ENCODE data around the gene CIAO3. TPM values are rescaled to one million over a fixed set of nuclear protein-coding genes. Genes with fewer than 3 reads are reported as not detected.

CIAO3 gene
- total RNA-seq, 2 donors from 2014 or later = 23.3 to 25.5 TPM

DNA sequence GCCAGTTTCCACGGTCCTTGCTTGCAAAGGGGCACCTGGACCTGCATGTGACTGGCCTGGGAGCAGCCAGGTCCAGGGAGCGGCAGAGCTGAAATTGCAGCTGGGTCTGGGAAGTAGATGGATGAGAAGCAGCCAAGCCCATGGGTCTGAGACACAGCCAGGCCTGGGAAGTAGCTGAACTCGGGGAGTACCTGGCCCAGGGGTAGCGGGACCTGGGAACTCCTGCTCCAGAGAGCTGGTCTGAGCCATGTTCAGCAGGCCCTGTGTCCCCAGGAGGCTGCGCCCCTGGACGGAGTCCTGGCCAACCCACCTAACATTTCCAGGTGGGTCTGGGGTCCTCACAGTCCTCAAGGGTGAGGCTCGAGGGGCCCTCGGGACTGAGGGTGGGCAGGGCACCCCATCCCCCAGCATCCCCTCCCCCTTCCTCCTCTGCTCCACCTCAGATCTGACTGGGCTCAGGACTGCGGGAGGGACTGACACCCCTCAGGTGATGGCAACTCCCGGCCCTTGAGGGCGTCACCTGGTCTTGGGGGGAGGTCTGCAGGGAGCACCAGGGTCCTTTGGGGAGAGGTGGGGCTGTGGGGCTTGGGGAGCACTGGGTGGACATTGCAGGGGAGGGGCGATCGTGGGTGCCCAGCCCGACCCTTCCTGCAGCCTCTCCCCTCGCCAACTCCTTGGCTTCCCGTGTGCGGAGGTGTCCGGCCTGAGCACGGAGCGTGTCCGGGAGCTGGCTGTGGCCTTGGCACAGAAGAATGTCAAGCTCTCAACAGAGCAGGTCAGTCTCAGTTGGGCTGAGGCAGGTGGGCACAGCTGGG is 22.8 kb upstream of the CIAO3 start:
- Histone ChIP-seq H3K9me3 (no peaks in the 10 kb centered on the region), H3K27me3 (no peaks in the 10 kb centered on the region), H3K36me3 (no peaks in the 10 kb centered on the region), H3K4me3 (no peak overlapping the region), H3K4me1 (no peaks in the 10 kb centered on the region), H3K27ac (no peak overlapping the region)
- no peak for DNase-seq (ENCODE audit: low spot score)
- TF ChIP-seq, protein P1, sequence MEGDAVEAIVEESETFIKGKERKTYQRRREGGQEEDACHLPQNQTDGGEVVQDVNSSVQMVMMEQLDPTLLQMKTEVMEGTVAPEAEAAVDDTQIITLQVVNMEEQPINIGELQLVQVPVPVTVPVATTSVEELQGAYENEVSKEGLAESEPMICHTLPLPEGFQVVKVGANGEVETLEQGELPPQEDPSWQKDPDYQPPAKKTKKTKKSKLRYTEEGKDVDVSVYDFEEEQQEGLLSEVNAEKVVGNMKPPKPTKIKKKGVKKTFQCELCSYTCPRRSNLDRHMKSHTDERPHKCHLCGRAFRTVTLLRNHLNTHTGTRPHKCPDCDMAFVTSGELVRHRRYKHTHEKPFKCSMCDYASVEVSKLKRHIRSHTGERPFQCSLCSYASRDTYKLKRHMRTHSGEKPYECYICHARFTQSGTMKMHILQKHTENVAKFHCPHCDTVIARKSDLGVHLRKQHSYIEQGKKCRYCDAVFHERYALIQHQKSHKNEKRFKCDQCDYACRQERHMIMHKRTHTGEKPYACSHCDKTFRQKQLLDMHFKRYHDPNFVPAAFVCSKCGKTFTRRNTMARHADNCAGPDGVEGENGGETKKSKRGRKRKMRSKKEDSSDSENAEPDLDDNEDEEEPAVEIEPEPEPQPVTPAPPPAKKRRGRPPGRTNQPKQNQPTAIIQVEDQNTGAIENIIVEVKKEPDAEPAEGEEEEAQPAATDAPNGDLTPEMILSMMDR (IDR thresholded peaks at IDR 0.05) = no peak

- Histone ChIP-seq H3K27me3 (no peaks in the 10 kb centered on the region), H3K9me3 (no peaks in the 10 kb centered on the region), H3K4me3 (no peak overlapping the region), H3K4me1 (no peaks in the 10 kb centered on the region), H3K36me3 (no peaks in the 10 kb centered on the region), H3K27ac (no peak overlapping the region)
- DNase-seq (ENCODE audit: low spot score) = no peak
- TF ChIP-seq, protein P1 (IDR thresholded peaks at IDR 0.05) = no peak
Measured at GRCh38 chr16:762595-763268, 21.9 kb upstream of the CIAO3 start.

DNA sequence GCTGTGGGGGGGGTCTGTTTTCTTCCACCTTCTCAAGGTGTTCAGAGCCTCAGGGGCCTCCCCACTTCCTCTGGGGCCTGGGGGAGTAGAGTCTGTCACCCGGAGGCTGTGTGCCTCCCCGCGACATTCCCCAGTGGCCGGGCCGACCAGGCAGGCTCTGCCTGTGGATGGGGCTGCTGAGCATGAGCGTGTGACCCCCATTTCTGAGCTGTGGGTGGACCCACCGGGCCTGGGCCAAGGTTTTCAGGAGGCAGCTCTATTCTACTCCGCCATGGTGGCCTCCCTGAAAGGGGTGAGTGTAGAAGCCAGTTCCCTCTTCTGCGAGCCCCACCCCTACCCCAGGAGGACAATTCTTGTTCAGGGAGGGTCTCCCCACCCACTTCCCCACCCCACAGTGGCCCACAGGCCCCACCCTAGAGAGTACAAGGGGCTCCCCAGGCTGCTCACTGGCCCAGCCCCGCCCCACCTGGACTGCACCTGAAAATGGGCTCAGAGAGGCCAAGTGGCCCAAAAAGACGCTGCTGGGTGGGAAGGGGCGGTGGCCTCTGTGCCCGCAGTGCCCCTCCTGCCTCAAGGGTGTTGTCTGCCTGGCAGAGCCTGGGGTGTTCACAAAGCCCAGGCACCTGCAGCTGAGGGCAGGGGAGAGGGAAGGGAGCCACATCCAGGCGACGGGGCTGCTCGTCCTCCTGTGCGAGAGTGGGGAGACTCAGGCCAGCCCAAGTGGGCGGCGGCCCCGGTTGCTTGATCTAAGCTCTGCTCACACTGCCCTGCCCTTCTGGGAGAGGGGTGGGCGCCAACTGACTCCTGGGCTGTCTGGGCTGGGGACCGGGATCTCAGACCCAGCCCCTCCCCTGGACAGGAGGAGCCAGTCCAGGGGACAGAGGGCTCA is 21.1 kb upstream of the CIAO3 start:
- Histone ChIP-seq H3K4me3 (no peak overlapping the region), H3K27ac (no peak overlapping the region), H3K36me3 (no peaks in the 10 kb centered on the region), H3K9me3 (no peaks in the 10 kb centered on the region), H3K4me1 (no peaks in the 10 kb centered on the region), H3K27me3 (no peaks in the 10 kb centered on the region)
- TF ChIP-seq, protein P1 (IDR thresholded peaks at IDR 0.05) = no peak
- DNase-seq (ENCODE audit: low spot score) = no peak

GRCh38 chr16:760545-761343 is 19.9 kb upstream of the CIAO3 start, which contains the start of gene MSLN:
Gene MSLN (plus strand): TSS chr16:760734. CDS start chr16:762681, 1,947 bp downstream.
- no peak within 1 kb of the TSS for H3K27ac ChIP-seq
- TF ChIP-seq, protein P1 (IDR thresholded peaks at IDR 0.05) = no peak
- DNase-seq (ENCODE audit: low spot score) = no peak
- H3K27me3 ChIP-seq = no peaks in the 10 kb centered on the region
- H3K9me3 ChIP-seq = no peaks in the 10 kb centered on the region
- H3K36me3 ChIP-seq = no peaks in the 10 kb centered on the region
- H3K4me1 ChIP-seq = no peaks in the 10 kb centered on the region
- H3K4me3 ChIP-seq = no peak within 1 kb of the TSS

DNA sequence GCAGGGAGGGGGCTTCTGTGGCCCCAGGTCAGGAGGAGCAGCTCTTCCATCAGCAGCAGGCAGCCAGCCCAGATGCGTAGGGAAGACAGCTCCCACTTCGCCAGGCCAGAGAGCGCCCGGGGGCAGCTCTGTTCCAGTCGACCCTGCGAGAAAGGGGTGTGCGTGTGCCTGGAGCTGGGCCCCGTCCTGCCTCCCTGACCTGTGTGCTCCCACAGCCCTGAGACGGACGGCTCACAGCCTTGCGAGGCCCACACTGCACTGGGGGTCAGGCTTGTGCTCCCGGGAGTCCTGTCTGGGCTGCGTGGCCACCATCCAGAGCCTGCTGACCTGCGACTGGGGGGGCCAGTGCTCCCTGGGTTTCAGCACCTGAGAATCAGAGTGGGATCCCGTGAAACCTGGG is 19.3 kb upstream of the CIAO3 start:
- Histone ChIP-seq H3K27ac (no peak overlapping the region), H3K36me3 (no peaks in the 10 kb centered on the region), H3K9me3 (no peaks in the 10 kb centered on the region), H3K4me3 (no peak overlapping the region), H3K27me3 (no peaks in the 10 kb centered on the region), H3K4me1 (no peaks in the 10 kb centered on the region)
- DNase-seq (ENCODE audit: low spot score) = no peak
- TF ChIP-seq, protein P1 (IDR thresholded peaks at IDR 0.05) = no peak
